ENCODE data around the gene FGF14. TPM values are rescaled to one million over a fixed set of nuclear protein-coding genes. Genes with fewer than 3 reads are reported as not detected.

The FGF14 gene
- total RNA-seq, 1 donor from 2014 or later, result 0.22 TPM

DNA sequence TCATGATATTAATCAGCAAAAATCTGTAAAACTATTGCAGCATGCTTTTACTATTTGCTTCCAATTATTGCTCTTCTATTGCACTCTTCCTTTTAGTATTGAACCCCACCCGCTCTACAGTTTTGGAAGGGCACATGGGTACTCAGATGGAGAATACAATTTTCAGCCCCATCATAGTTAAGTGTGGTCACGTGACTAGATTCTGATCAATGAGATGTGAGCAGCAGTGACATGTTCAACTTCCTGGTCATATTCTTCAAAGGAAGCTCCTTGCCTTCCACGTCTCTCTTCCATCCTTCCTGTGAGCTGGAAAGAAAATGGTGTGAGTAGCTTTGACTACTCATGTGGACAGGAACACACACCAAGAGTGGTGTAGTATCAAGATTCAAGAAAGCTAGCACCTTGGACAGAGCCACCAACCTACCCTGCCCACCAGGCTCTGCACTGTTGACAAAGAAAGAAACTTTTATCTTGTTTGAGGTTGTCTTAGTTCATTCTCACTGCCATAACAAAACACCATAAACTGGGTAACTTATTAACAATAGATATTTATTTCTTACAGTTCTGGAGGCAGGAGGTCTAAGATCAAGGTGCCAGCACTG, 3.8 kb upstream of the FGF14 start:
- TF ChIP-seq, protein P1, sequence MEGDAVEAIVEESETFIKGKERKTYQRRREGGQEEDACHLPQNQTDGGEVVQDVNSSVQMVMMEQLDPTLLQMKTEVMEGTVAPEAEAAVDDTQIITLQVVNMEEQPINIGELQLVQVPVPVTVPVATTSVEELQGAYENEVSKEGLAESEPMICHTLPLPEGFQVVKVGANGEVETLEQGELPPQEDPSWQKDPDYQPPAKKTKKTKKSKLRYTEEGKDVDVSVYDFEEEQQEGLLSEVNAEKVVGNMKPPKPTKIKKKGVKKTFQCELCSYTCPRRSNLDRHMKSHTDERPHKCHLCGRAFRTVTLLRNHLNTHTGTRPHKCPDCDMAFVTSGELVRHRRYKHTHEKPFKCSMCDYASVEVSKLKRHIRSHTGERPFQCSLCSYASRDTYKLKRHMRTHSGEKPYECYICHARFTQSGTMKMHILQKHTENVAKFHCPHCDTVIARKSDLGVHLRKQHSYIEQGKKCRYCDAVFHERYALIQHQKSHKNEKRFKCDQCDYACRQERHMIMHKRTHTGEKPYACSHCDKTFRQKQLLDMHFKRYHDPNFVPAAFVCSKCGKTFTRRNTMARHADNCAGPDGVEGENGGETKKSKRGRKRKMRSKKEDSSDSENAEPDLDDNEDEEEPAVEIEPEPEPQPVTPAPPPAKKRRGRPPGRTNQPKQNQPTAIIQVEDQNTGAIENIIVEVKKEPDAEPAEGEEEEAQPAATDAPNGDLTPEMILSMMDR (IDR thresholded peaks at IDR 0.05), result no peak
- peaks cover 3% of the 10 kb centered on the region for H3K9me3 Mint-ChIP-seq (ENCODE audit: low read depth)
- peaks cover 18% of the 10 kb centered on the region for H3K4me1 Mint-ChIP-seq (ENCODE audit: low read depth)
- H3K4me3 Mint-ChIP-seq (ENCODE audit: unreplicated experiment), result no peak overlapping the region
- H3K27ac Mint-ChIP-seq (ENCODE audit: unreplicated experiment), result no peak overlapping the region
- H3K27me3 Mint-ChIP-seq (ENCODE audit: low read depth), result peaks cover 50% of the 10 kb centered on the region
- no peak for DNase-seq (ENCODE audit: low spot score)
- no peaks in the 10 kb centered on the region for H3K36me3 Mint-ChIP-seq (ENCODE audit: low read depth)

- DNase-seq (ENCODE audit: low spot score), result no peak
- TF ChIP-seq, protein P1 (IDR thresholded peaks at IDR 0.05), result no peak
- no peak overlapping the region for H3K27ac Mint-ChIP-seq (ENCODE audit: unreplicated experiment)
- H3K4me1 Mint-ChIP-seq (ENCODE audit: low read depth), result peaks cover 28% of the 10 kb centered on the region
- H3K36me3 Mint-ChIP-seq (ENCODE audit: low read depth), result no peaks in the 10 kb centered on the region
- peaks cover 3% of the 10 kb centered on the region for H3K9me3 Mint-ChIP-seq (ENCODE audit: low read depth)
- H3K4me3 Mint-ChIP-seq (ENCODE audit: unreplicated experiment), result no peak overlapping the region
- H3K27me3 Mint-ChIP-seq (ENCODE audit: low read depth), result peaks cover 58% of the 10 kb centered on the region
Observed at GRCh38 chr13:102402290-102402689, 442 bp upstream of the FGF14 start.

DNA sequence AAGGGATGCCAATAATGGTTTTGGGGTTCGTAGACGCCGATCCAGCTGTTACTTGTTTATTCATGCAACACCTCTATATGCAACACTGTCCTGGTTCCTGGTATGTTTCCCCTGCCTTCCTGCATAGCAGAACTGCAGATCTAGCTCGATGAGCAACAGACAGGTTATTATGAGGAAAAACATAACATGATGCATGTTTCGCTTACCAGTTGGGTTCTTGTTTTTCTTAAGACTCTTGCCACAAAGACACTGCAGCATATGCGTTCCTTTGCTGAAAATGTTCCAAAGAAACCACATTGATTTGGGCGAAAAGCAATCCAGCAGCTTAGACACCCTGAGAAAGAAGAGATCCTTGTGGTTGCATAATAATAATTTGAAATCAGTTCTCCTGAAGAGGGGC, 583 bp downstream of the FGF14 start:
- Mint-ChIP-seq H3K4me1 (ENCODE audit: low read depth) (peaks cover 28% of the 10 kb centered on the region), H3K9me3 (ENCODE audit: low read depth) (peaks cover 3% of the 10 kb centered on the region), H3K36me3 (ENCODE audit: low read depth) (no peaks in the 10 kb centered on the region), H3K27me3 (ENCODE audit: low read depth) (peaks cover 60% of the 10 kb centered on the region), H3K4me3 (ENCODE audit: unreplicated experiment) (no peak overlapping the region), H3K27ac (ENCODE audit: unreplicated experiment) (no peak overlapping the region)
- no peak for DNase-seq (ENCODE audit: low spot score)
- TF ChIP-seq, protein P1 (IDR thresholded peaks at IDR 0.05), result no peak

GRCh38 chr13:102400675-102401145, 1.1 kb downstream of the FGF14 start:
- Mint-ChIP-seq H3K4me3 (ENCODE audit: unreplicated experiment) (peak overlapping the region; percentile 56), H3K36me3 (ENCODE audit: low read depth) (no peaks in the 10 kb centered on the region)
- DNase-seq (ENCODE audit: low spot score), result peak; percentile 72

GRCh38 chr13:102399791-102400674, 1.8 kb downstream of the FGF14 start:
- TF ChIP-seq, protein P1 (IDR thresholded peaks at IDR 0.05), result peak; percentile 39
- Mint-ChIP-seq H3K4me3 (ENCODE audit: unreplicated experiment) (peak overlapping the region; percentile 56), H3K4me1 (ENCODE audit: low read depth) (peaks cover 28% of the 10 kb centered on the region), H3K27me3 (ENCODE audit: low read depth) (peaks cover 55% of the 10 kb centered on the region), H3K27ac (ENCODE audit: unreplicated experiment) (no peak overlapping the region), H3K9me3 (ENCODE audit: low read depth) (no peaks in the 10 kb centered on the region), H3K36me3 (ENCODE audit: low read depth) (no peaks in the 10 kb centered on the region)
- DNase-seq (ENCODE audit: low spot score), result peak; percentile 66

More at GRCh38 chr13:102400675-102401145, 1.1 kb downstream of the FGF14 start:
- no peak overlapping the region for H3K27ac Mint-ChIP-seq (ENCODE audit: unreplicated experiment)
- peaks cover 3% of the 10 kb centered on the region for H3K9me3 Mint-ChIP-seq (ENCODE audit: low read depth)
- H3K4me1 Mint-ChIP-seq (ENCODE audit: low read depth), result peaks cover 28% of the 10 kb centered on the region
- peaks cover 59% of the 10 kb centered on the region for H3K27me3 Mint-ChIP-seq (ENCODE audit: low read depth)
- TF ChIP-seq, protein P1 (IDR thresholded peaks at IDR 0.05), result no peak

Measured in chondrocyte (in vitro differentiated cells).